ENCODE measurements around the gene TTC39A.

DNA sequence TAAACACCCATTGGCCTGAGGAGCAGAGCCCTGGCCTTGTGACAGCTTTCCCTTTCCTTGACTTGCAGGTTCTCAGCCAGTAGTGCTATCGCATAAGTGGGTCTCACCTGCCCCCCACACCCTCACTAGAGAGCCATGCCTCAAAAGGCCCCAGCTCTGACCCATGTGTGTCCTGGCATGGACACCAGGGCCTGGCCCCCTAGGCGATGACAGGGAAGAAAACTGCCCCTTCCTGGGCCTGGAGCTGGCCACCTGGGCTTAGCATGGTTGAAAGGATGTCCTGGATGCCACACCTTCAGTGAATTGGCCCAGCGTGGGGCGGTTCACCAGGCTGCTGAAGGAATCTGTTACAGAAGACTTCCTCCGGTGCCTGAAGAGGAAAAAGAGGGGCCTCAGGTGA lies 18.5 kb downstream of the TTC39A start:
- TF ChIP-seq, protein P1, sequence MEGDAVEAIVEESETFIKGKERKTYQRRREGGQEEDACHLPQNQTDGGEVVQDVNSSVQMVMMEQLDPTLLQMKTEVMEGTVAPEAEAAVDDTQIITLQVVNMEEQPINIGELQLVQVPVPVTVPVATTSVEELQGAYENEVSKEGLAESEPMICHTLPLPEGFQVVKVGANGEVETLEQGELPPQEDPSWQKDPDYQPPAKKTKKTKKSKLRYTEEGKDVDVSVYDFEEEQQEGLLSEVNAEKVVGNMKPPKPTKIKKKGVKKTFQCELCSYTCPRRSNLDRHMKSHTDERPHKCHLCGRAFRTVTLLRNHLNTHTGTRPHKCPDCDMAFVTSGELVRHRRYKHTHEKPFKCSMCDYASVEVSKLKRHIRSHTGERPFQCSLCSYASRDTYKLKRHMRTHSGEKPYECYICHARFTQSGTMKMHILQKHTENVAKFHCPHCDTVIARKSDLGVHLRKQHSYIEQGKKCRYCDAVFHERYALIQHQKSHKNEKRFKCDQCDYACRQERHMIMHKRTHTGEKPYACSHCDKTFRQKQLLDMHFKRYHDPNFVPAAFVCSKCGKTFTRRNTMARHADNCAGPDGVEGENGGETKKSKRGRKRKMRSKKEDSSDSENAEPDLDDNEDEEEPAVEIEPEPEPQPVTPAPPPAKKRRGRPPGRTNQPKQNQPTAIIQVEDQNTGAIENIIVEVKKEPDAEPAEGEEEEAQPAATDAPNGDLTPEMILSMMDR (IDR thresholded peaks at IDR 0.05; ENCODE audit: low read depth, low read length) = no peak
- no peak for TF ChIP-seq MYC (IDR thresholded peaks at IDR 0.05; ENCODE audit: low read depth, low read length)

All from NB4 (cell line).